ENCODE data around the gene SLC40A1.

SLC40A1 gene

DNA sequence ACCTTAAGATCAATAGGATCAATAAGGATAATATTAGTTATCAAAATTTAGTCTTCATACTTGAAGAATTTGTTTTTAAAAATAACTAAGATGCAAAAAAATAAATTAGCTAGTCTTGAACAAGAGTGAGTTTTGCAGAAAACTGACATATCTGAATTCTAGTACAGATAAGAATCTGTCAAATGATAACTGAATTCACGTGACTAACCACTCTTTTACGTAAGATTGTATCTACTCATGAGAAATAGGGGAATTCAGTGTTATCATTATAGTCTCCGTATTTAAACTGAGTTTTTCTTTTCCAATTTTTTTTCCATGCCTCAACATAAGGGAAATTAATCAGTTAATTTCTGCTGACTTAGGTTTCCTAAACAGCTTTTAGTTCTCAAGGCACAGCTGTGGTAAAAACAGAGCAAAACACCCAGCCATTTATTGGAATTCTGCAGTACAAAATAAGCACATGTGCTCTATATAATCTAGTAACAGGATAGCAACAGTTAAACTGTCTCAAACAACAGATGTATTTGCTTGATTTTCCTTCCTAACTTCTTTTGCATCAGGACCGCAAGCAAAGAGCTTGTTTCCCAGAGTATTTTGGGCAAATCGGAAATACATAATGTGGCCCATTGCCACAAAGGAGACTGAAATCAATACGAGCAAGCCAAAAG is 19.1 kb downstream of the SLC40A1 start:
- DNase-seq = no peak

DNA sequence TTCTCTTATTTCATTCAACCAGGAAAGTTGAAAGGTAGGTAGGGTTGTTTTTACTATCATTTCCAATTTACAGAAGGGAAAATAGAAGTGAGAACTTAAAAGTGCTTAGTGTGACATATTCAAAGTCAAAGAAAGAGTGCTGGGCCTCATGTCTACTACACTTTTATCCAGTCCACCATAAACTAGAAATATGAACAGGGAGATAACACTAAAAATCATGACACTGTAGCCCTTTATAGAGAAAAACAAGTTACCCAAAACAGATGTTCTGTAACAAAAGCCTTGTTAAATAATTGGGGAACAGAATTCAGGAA is 20.4 kb downstream of the SLC40A1 start:
- no peak for DNase-seq

DNA sequence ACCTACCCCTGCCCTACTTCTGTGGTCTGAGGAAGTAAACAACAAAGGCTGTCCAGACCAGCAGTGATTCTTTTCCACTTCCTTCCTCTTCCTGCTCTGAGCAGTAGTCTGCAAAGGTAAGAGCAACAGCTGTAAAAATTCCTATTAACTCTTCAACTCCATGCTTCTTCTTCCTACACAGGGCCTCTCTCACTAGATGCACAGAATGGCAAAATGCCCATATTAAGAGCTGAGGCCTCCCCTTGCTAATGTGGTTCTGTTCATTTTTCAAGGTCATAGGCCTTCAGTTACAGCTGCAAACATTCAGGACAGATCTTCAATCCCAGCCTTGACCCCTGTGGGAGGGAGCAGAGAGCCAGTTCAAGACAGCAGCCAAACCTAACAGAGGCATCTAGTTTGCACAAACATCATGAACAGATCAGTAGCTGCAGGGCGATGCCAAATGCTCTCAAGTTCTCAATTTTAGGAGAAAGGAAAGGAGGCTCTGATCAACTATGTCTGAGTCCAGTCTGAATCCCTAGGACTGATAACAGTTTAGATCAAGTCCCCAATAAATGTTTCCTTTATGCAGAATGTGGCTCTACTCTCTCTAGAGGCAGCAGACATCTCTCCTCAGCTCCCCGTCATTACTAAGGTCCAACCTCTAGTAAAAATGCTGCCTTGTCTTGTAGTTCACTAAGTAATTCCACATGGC is 20.9 kb downstream of the SLC40A1 start:
- DNase-seq = no peak

DNA sequence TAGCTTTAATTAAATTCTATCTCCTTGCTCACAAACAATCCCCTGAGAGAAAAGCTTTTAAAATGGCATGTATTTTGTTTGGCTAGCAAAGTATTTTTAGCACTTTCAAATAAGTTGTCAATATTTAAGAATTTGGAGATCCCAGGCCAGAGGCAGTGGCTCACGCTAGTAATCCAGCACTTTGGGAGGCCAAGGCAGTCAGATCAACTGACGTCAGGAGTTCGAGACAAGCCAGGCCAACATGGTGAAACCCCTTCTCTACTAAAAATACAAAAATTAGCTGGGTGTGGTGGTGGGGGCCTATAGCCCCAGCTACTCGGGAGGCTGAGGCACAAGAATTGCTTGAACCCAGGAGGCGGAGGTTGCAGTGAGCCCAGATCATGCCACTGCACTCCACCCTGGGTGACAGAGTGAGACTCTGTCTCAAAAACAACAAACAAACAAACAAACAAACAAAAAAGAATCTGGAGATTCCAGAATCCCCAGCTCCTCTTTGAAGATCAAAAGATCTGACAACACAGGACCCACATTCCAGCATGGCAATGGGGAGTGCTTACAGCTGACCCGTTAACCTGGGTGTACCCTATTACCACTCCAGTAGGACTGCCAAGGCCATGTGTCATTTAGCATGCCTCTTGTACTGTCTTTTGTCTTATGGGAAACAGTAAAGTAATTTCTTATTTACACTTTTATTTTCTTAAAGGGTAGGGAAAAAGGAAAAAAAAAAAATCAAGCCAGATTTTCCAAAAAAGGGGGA is 21.9 kb downstream of the SLC40A1 start:
- DNase-seq = no peak

DNA sequence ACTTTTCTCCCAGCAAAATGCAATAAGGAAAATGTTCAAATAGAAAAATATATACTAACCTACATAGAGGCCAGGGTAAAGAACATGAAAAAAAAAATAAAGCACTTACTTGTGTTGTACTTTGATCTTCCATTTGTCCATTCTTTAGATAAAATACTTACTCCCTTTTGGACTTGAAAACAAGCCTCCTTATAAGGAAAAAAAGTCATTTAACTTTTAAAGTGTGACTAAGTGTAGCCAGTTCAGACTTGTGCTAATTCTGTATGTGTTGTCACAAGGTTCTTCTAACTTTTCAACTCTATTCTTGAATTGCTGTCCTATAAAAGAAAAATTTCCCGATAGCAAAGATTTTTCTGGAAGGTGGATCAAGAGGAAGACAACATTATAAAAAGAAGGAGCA is 23.2 kb downstream of the SLC40A1 start:
- DNase-seq = no peak

DNA sequence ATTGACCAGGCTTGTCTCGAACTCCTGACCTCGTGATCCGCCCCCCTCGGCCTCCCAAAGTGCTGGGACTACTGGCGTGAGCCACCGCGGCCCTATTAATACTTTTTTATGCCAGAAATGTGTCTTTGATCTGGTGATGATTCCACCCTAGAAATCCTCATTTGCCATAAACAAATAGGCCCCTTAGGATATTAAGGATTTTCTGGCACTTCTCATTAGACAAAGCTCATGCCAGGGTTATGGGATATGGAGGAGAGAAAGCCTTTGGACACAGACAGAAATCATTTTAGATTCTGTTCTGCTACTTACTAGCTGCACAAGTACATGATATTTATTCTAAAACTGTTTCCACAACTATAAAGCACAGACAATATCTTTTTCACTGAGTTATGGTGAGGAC is 24.1 kb downstream of the SLC40A1 start:
- no peak for DNase-seq

DNA sequence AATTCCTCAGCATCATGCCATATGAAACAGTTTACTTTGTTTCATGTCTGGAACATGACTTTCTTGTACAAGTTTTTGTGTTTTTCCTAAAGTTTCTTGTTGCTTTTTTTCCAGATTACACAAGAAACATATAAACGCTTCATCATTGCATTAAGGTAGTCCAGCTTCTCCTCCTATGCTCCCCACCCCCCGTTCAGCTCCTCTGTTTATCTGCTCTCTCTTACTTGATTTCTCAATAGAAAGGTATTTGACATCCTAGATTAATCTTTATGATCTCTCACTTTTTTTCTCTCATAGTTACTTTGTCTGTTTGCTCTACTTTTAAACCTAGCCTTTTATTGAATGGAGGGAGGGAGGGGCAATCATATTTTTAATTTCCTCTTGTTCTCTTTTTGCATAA is 25.4 kb downstream of the SLC40A1 start:
- no peak for DNase-seq

DNA sequence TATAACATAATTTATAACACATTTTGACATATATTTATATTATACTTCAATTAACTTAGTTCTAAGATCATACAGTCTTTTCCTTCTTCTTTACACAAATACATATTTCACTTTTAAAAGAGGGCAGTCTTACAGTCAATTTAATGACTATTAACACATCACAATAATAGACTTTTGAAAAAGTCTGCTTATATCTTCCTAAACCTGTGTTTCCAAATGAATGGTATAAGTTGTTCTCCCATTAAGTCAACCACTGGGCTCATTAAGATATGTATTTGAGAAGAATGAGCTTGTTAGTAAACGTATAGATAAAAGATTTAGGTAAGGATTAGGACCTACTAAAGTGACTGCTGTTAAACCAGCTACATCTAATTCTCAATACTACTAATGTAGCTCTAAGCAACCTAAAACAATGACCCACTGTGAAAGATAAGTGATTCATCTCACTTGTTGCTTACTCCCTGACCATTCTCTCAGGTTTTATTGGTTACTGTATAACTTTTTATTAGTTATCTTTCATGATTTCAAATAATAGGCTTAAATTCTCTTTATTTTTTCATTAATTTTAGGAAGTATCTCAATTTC is 27.0 kb downstream of the SLC40A1 start:
- DNase-seq = no peak

DNA sequence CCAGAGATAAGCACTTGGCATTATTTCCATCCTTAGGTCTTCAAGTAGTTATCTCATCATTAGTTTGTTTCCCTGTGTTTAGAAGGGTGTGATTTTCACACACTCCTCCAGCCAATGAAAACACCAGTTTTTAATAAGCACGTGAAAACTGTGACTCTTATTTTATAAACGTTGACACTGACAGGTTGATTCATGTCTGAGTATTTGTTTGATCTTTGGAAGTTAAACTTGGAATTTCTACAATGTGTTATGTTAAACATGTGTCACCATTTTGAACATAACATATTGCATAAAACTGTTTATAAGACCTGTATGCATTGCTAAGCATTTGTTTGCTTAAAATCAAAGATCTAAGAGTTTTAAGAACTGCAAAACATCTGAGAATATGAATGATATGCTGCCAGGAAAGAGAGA is 27.6 kb downstream of the SLC40A1 start:
- no peak for DNase-seq

DNA sequence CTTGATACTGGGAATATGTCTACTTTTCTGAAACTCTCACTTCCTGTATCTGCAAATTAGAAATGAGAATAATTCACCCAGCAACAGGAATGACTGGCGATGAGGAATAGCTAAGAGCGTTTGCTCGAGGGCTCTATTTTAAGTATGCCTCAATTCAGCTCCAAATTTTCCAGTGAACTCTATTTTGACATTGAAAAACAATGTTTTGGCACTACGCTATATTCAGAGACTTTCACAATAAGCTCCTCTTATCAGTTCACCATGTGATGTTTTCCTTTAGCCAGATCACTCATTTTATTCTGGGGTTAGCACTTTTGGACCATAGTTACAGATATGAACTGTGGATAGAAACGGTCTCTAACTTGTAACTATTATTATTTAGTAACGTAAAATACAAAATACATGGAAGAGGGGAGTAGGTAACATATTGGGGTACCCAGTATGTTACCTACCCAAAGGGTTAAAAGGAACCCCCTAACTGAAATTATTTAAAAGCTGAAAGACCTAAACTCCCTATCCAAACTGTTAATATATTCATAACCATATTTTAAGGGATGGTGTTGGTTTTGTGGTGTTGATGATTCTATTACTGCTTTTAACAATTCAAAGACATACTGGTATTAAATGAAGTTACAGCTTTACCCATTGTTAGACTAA is 28.1 kb downstream of the SLC40A1 start:
- no peak for DNase-seq

DNA sequence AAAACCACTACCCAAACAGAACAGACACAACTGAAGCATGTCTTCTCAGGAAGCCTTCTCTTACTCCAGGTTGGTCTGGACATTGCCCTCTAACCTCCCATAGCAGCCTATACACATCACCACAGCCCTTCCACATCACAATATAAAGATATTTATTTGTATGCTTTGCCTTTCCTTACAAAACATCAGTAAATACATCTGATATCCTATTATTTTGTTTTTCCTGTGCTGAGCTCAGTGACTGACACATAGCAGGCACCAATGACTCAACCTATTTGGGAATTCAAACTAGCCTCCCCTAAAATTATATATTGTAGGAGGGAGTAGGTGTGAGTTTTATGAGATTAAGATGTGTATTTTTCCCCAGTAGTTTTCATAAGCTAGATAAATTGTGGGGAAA is 28.8 kb downstream of the SLC40A1 start:
- DNase-seq = no peak

DNA sequence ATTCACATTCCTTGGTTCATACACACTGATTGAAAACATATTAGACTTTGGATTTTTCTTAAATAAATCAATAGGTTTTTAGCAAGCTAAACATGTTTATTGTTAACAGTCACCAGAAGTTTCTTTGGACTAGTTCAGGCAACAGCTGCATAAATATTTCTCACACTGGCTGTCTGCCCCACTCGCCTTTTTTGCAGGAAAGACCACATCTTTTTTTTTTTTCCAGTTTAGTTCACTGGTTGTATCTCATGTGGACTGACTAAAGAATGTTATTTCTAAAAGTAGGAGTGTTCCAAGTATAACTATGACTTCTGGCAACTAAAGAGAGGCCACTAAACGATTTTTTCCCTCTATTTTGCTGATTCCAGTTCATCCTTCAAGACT is 31.1 kb downstream of the SLC40A1 start:
- no peak for DNase-seq

DNA sequence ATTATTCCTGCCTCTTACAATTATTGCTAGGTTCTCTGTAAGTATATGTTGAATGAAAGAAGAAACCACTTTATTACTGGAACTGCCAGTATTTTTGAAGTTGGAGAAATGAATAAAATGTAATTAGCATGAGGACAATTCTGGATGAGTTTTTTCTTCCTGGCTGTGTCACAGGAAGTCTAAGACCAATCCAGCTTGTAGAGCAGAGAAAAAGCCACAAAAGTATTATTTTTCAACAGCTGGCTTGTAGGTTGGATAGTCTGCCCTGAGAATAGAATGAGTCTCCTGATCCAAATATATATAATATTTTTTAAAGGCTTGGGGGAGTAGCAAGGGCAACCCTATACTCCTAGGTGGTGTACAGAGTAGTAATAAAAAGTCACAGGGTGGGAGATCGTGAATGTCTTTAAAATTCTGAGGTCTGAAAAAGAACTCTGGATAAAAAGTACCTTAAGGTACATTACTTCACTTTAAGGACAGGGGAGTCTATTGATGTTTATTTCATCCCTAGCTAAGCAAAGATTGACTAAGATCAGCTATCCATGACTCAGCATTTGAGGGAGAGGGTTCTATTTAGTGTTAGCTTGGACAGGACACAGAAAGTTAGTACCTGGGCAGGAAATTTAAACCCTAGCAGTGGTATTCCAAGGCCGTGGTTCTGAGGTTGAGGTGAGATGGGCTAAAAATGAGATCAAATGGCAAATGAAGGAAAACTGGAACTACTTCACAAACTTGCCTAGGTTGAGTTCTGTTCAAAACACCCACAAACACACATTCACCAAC is 31.7 kb downstream of the SLC40A1 start:
- DNase-seq = no peak

DNA sequence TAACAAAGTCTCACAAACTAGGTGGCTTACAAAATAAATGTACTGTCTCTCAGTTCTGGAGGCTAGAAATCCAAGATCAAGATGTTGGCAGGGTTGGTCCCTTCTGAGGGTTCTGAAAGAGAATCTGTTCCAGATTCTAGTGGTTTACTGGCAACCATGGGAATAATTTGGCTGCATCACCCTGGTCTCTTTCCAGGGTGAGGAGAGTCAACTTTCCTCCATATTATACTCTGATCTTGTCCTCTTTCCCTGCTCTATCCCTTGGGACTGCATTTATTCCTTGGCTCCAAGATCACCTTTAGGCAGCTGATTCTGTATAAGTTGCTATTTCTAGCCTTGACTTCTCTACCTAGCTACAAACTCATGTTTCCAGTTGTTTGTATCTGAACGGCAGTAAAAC is 35.2 kb downstream of the SLC40A1 start:
- no peak for DNase-seq

DNA sequence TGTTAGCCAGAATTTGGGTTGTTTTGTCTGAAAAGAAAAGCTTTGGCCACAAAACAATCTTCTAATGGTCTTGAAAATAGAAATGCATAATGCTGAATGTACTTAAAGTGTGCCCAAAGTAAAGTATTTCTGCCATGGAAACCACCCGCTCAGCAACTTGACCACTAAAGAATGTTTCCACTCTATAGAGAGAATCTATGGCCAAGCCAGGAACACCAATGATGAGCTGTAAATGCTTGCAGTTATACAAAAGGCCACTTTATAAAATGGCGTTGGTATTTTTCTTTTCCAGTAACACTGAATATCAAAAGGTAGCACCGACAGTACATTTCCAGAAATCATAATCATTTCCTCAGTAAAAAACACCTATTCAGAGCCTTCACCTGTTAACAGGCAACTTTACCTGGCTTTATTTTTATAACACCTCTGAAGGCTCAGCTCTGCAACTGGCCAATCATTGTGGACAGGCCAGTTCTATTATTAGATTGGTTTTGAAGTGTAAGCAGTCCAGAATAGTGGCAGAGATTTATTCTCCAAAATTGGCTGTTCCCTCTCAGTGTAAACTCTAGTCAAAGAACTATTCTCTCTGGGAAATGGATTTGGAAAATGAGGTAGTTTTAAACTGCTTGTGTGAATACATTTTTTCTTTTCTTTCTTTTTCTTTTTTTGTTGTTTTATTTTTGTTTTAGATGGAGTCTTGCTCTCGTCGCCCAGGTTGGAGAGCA is 36.1 kb downstream of the SLC40A1 start:
- DNase-seq = no peak

DNA sequence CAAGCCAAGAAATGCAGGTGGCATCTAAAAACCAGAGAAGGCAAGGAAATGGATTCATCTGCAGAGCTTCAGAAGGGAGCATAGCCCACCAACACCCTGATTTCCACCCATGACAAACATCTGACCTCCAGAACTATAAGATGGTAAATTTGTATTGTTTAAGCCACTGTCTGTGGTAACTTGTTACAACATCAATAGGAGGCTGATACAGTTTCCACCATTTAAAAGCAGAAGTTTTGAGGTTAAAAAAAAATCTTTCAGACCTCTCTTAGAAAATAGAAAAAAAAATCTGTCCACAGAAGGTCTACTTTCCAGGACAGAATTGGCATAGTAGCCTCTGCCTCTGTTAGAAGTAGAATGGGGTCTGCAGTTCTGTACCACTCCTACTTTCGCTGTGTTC is 37.2 kb downstream of the SLC40A1 start:
- no peak for DNase-seq

DNA sequence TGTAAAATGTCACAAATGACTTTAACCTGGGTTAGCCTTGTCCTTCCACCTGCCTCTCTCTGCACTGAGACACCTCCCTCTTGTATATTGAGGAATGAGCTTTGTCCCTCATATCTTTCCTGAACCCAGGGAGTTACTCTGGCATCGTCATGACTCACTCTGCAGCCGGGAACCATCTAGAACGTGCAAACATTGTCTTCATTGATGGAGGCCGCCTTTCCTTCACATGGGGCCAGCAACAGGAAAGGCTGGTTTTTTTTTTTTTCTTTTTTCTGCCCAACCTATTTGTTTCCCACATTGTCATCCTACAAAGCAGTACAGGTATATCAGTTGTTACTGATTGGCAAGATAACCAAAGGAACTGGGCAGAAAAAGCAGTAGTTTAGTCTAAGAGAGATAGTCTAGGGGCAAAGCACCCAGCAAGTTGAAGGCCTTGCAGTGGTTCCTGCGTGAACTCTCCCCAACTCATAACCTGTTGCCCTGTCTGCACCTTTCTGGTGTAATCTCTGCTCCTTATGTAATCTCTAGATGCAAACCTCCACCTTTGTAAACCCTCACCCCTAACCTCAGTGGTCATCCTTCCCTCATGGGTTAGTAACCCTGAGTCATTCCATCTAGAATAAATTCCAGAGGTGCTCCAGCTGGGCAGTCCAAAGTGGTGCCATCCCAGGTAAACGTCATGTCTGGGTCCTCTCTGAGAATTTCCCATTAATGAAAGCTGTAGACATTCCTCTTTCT is 38.3 kb downstream of the SLC40A1 start:
- no peak for DNase-seq

DNA sequence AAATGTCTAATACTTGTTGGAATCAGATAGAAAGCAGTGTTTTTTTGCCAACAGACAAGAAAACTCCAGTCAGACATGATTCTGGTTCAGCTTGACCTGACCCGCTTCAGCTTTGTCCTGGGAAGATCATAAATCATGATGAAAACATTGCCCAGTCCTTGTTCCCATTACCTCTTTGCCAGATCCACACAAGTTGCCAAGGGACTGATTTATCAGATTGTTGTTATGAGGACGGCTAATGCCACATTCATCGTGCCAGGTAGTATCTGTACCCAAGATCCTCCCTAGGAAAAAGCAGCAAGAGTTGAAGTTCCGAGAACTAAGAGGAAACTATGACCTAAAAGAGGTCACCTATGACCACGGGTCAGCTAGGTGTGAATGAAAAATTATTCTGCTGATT is 39.0 kb downstream of the SLC40A1 start:
- DNase-seq = no peak

DNA sequence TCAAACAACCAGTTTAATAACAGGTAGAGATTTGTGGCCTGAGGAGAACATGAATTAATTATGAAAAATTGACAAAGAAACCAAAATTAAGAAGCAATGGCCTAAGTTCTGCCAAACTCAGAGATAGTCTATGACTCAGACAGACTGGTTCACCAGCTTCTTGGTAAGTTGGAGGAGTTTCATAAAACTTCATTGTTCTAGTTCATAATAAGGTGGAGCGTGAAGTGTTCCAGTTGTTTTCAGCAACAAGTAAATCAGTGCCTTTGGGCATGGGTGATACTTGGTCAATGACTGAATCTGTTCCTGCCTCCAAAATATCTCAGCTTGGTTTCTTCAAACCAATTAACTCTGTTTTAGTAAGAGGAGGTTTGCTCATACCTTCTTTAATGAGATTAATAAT is 40.0 kb downstream of the SLC40A1 start:
- no peak for DNase-seq

DNA sequence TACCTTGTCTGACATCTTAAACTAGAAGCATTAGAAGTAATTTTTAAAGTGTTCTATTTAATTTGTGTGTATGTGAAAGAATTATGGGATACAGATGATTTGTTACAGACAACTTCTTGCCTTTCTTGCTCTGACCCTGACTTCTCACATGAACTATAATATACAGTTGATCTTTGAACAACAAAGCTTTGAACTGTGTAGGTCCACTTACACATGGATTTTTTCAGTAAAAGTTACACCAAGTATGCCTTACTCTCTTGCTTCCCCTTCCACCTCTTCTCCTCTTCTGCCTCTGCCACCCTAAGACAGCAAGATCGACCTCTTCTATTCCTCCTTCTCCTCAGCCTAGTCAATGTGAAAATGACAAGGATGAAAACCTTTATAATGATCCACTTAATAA is 42.2 kb downstream of the SLC40A1 start:
- no peak for DNase-seq

DNA sequence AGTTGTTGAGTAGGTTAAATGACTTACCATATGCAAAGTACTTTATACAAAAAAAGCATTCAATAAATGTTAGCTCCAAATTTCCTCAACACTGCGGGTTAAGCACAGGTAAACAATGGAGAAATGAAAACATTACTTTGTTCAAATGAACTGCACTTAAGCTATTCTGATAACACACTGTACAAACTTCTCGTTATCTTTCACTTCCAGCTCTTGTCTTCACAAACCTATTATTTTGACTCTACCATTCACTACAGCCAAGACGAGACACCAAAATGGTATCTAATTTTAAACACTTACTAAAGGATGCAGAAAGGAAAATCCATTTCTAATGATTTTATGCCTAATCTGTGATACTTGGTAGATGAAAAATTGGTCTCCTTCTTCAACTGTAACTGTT is 43.8 kb downstream of the SLC40A1 start:
- no peak for DNase-seq

All from amniotic stem cell (primary cell).